Measurements from ENCODE around the gene PSMB11.

PSMB11 gene

DNA sequence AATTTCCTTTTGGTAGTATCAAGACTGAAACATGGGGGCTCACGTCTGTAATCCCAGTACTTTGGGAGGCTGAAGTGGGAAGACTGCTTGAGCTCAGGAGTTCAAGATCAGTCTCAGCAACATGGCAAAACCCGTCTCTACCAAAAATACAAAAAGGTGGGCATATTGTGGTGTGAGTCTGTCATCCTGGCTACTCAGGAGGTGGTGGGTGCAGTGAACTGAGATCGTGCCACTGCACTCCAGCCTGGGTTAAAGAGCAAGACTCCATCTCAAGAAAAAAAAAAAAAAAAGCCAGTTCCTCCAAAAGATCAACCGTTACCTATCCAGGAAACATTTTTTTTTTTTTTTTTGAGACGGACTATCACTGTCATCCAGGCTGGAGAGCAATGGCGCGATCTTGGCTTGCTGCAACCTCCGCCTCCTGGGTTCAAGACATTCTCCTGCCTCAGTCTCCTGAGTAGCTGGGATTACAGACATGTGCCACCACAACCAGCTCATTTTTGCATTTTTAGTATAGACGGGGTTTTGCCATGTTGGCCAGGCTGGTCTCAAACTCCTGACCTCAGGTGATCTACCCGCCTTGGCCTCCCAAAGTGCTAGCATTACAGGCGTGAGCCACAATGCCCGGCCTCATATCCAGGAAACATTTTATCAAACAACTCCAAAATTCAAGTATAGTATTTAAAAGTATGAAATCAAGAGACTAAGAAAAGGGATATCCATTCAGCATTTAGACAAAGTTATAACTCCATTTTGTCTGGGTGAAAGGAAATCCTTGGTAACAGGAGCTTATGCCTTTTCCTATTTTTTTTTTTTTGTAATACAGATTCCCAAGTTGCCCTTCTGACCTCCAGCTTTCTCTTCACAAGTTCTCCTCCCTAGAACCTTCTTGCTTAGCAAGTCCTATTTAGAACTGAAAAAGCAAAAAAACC, 49.5 kb downstream of the PSMB11 start:
- DNase-seq: no peak

- DNase-seq: no peak
These were observed 51.1 kb downstream of the PSMB11 start for GRCh38 chr14:23093104-23093503.

GRCh38 chr14:23093526-23093925, 51.5 kb downstream of the PSMB11 start:
- DNase-seq: no peak
